Central memory CD8-positive, alpha-beta T cell (primary cell): ENCODE measurements around the gene FITM1.
A peak's percentile ranks its signal among the peaks of the same experiment; 100 is the strongest.

ENCODE experiments used
- ATAC-seq: fragments of 150-1000 bp; cut with Tn5 transposase; replicated peaks from 2 replicates; pipeline ENCODE4 v1.10.0; 2022; ENCODE audit warnings: mild to moderate bottlenecking, moderate FRiP score, moderate number of reproducible peaks; ENCODE audit not compliant: poor library complexity, severe bottlenecking; ENCODE audit errors: extremely low read depth
- DNase-seq, 2 donors: peaks; one replicate each; pipeline ENCODE4 v3.0.0; 2021; ENCODE audit warnings: low spot score in 2 of 2
- H3K27ac Mint-ChIP-seq: one replicate; pipeline ENCODE4 v1.8.0; 2022; ENCODE audit warnings: low read depth, mild to moderate bottlenecking, moderate library complexity, mixed read lengths
- H3K27me3 Mint-ChIP-seq: one replicate; pipeline ENCODE4 v1.8.0; 2022; ENCODE audit warnings: mixed read lengths
- H3K36me3 Mint-ChIP-seq: one replicate; pipeline ENCODE4 v1.8.0; 2022; ENCODE audit warnings: mild to moderate bottlenecking, moderate library complexity, mixed read lengths; ENCODE audit not compliant: insufficient read depth
- H3K4me1 Mint-ChIP-seq: one replicate; pipeline ENCODE4 v1.8.0; 2022; ENCODE audit warnings: mixed read lengths
- H3K4me3 Mint-ChIP-seq: one replicate; pipeline ENCODE4 v1.8.0; 2022; ENCODE audit warnings: mild to moderate bottlenecking, moderate library complexity, mixed read lengths
- H3K9me3 Mint-ChIP-seq: one replicate; pipeline ENCODE4 v1.8.0; 2022; ENCODE audit warnings: mixed read lengths

FITM1 gene

GRCh38 chr14:24171422-24172260, 41.2 kb downstream of the FITM1 start, which contains the start of gene REC8:
REC8 (plus strand) TSS chr14:24172080; CDS start chr14:24172553, 473 bp downstream.
- Mint-ChIP-seq H3K36me3 (peaks cover 35% of the 10 kb centered on the region), H3K9me3 (no peaks in the 10 kb centered on the region), H3K4me3 (peak within 1 kb of the TSS; percentile 90), H3K4me1 (peaks cover 28% of the 10 kb centered on the region), H3K27ac (peak within 1 kb of the TSS; percentile 90), H3K27me3 (no peaks in the 10 kb centered on the region)
- DNase-seq: peak; percentile 50 to 73
- peak; percentile 87 for ATAC-seq

- Mint-ChIP-seq H3K9me3 (no peaks in the 10 kb centered on the region), H3K27ac (peak overlapping the region; percentile 90), H3K4me3 (peak overlapping the region; percentile 90), H3K36me3 (peaks cover 33% of the 10 kb centered on the region), H3K27me3 (no peaks in the 10 kb centered on the region), H3K4me1 (peaks cover 27% of the 10 kb centered on the region)
- no peak for DNase-seq
- no peak for ATAC-seq
Observed at GRCh38 chr14:24172261-24172860, 41.9 kb downstream of the FITM1 start.

GRCh38 chr14:24172871-24173281, 42.4 kb downstream of the FITM1 start:
- H3K27me3 Mint-ChIP-seq: no peaks in the 10 kb centered on the region
- H3K36me3 Mint-ChIP-seq: peaks cover 35% of the 10 kb centered on the region
- H3K4me3 Mint-ChIP-seq: peak overlapping the region; percentile 90
- peak overlapping the region; percentile 90 for H3K27ac Mint-ChIP-seq
- DNase-seq: no peak
- peaks cover 27% of the 10 kb centered on the region for H3K4me1 Mint-ChIP-seq
- no peaks in the 10 kb centered on the region for H3K9me3 Mint-ChIP-seq
- ATAC-seq: no peak

- Mint-ChIP-seq H3K4me3 (no peak overlapping the region), H3K27me3 (no peaks in the 10 kb centered on the region), H3K4me1 (peaks cover 23% of the 10 kb centered on the region), H3K27ac (peak overlapping the region; percentile 67), H3K36me3 (peaks cover 31% of the 10 kb centered on the region), H3K9me3 (no peaks in the 10 kb centered on the region)
- no peak for ATAC-seq
- no peak for DNase-seq
Observed at GRCh38 chr14:24176599-24176998, 46.1 kb downstream of the FITM1 start.

GRCh38 chr14:24177041-24177825, 46.8 kb downstream of the FITM1 start:
- no peak for ATAC-seq
- peaks cover 27% of the 10 kb centered on the region for H3K36me3 Mint-ChIP-seq
- no peaks in the 10 kb centered on the region for H3K27me3 Mint-ChIP-seq
- H3K9me3 Mint-ChIP-seq: no peaks in the 10 kb centered on the region
- peaks cover 21% of the 10 kb centered on the region for H3K4me1 Mint-ChIP-seq
- no peak for DNase-seq
- H3K4me3 Mint-ChIP-seq: no peak overlapping the region
- H3K27ac Mint-ChIP-seq: peak overlapping the region; percentile 67

- ATAC-seq (no peak), DNase-seq (no peak)
- no peaks in the 10 kb centered on the region for H3K27me3 Mint-ChIP-seq
- peaks cover 26% of the 10 kb centered on the region for H3K4me1 Mint-ChIP-seq
- no peak overlapping the region for H3K4me3 Mint-ChIP-seq
- H3K9me3 Mint-ChIP-seq: no peaks in the 10 kb centered on the region
- H3K27ac Mint-ChIP-seq: no peak overlapping the region
- H3K36me3 Mint-ChIP-seq: peaks cover 29% of the 10 kb centered on the region
Observed at GRCh38 chr14:24177891-24178290, 47.4 kb downstream of the FITM1 start.

GRCh38 chr14:24178399-24179178, 48.1 kb downstream of the FITM1 start:
- Mint-ChIP-seq H3K27me3 (no peaks in the 10 kb centered on the region), H3K4me1 (peaks cover 19% of the 10 kb centered on the region), H3K36me3 (peaks cover 29% of the 10 kb centered on the region), H3K4me3 (no peak overlapping the region), H3K9me3 (no peaks in the 10 kb centered on the region), H3K27ac (peak overlapping the region; percentile 49)
- ATAC-seq (no peak), DNase-seq (no peak)

GRCh38 chr14:24179294-24179960, 49.0 kb downstream of the FITM1 start:
- Mint-ChIP-seq H3K4me1 (peaks cover 15% of the 10 kb centered on the region), H3K36me3 (peaks cover 29% of the 10 kb centered on the region), H3K9me3 (no peaks in the 10 kb centered on the region), H3K27me3 (no peaks in the 10 kb centered on the region), H3K4me3 (no peak overlapping the region), H3K27ac (peak overlapping the region; percentile 49)
- DNase-seq (no peak), ATAC-seq (no peak)

GRCh38 chr14:24179961-24180796, 49.7 kb downstream of the FITM1 start:
- no peak for ATAC-seq
- Mint-ChIP-seq H3K27ac (no peak overlapping the region), H3K4me3 (no peak overlapping the region), H3K9me3 (no peaks in the 10 kb centered on the region), H3K4me1 (peaks cover 7% of the 10 kb centered on the region), H3K27me3 (no peaks in the 10 kb centered on the region), H3K36me3 (peaks cover 26% of the 10 kb centered on the region)
- DNase-seq: no peak

- Mint-ChIP-seq H3K27me3 (no peaks in the 10 kb centered on the region), H3K9me3 (no peaks in the 10 kb centered on the region), H3K4me3 (no peak overlapping the region), H3K4me1 (peaks cover 4% of the 10 kb centered on the region), H3K27ac (peak overlapping the region; percentile 83), H3K36me3 (peaks cover 21% of the 10 kb centered on the region)
- DNase-seq: no peak
- ATAC-seq: no peak
Observed at GRCh38 chr14:24181371-24182077, 51.1 kb downstream of the FITM1 start.
